Measurements from ENCODE around the gene SLCO2B1.

SLCO2B1 gene

GRCh38 chr11:75113030-75113429, 37.9 kb upstream of the SLCO2B1 start:
- DNase-seq (ENCODE audit: extremely low read depth, low read depth), result no peak

GRCh38 chr11:75114465-75114864, 36.4 kb upstream of the SLCO2B1 start:
- no peak overlapping the region for H3K4me3 ChIP-seq (replicated peaks; ENCODE audit: low read depth, low read length)
- no peak for DNase-seq (ENCODE audit: extremely low read depth, low read depth)
- TF ChIP-seq CTCF (IDR thresholded peaks at IDR 0.05; ENCODE audit: low read depth, low read length, missing control alignments), result no peak

More at GRCh38 chr11:75113030-75113429, 37.9 kb upstream of the SLCO2B1 start:
- H3K4me3 ChIP-seq (replicated peaks; ENCODE audit: low read depth, low read length), result no peak overlapping the region
- no peak for TF ChIP-seq CTCF (IDR thresholded peaks at IDR 0.05; ENCODE audit: low read depth, low read length, missing control alignments)

- no peak for TF ChIP-seq CTCF (IDR thresholded peaks at IDR 0.05; ENCODE audit: low read depth, low read length, missing control alignments)
- DNase-seq (ENCODE audit: extremely low read depth, low read depth), result no peak
- no peak overlapping the region for H3K4me3 ChIP-seq (replicated peaks; ENCODE audit: low read depth, low read length)
Measured at GRCh38 chr11:75118577-75118976, 32.3 kb upstream of the SLCO2B1 start.

GRCh38 chr11:75126564-75126963, 24.3 kb upstream of the SLCO2B1 start:
- H3K4me3 ChIP-seq (replicated peaks; ENCODE audit: low read depth, low read length), result no peak overlapping the region
- no peak for TF ChIP-seq CTCF (IDR thresholded peaks at IDR 0.05; ENCODE audit: low read depth, low read length, missing control alignments)
- no peak for DNase-seq (ENCODE audit: extremely low read depth, low read depth)

GRCh38 chr11:75132080-75132479, 18.8 kb upstream of the SLCO2B1 start:
- no peak for DNase-seq (ENCODE audit: extremely low read depth, low read depth)
- no peak overlapping the region for H3K4me3 ChIP-seq (replicated peaks; ENCODE audit: low read depth, low read length)
- no peak for TF ChIP-seq CTCF (IDR thresholded peaks at IDR 0.05; ENCODE audit: low read depth, low read length, missing control alignments)

- H3K4me3 ChIP-seq (replicated peaks; ENCODE audit: low read depth, low read length), result no peak overlapping the region
- no peak for DNase-seq (ENCODE audit: extremely low read depth, low read depth)
- TF ChIP-seq CTCF (IDR thresholded peaks at IDR 0.05; ENCODE audit: low read depth, low read length, missing control alignments), result no peak
Measured at GRCh38 chr11:75133976-75134375, 16.9 kb upstream of the SLCO2B1 start.

GRCh38 chr11:75135021-75135650, 15.8 kb upstream of the SLCO2B1 start:
- TF ChIP-seq CTCF (IDR thresholded peaks at IDR 0.05; ENCODE audit: low read depth, low read length, missing control alignments), result no peak
- H3K4me3 ChIP-seq (replicated peaks; ENCODE audit: low read depth, low read length), result no peak overlapping the region
- no peak for DNase-seq (ENCODE audit: extremely low read depth, low read depth)
